CD14-positive monocyte (primary cell): ENCODE measurements around the gene GLOD5. TPM values are rescaled to one million over a fixed set of nuclear protein-coding genes. Genes with fewer than 3 reads are reported as not detected.

Experiments used
- DNase-seq, 3 donors: peaks; one replicate each; pipeline ENCODE4 v3.0.0-alpha.2; 2011 to 2022
- H2AFZ ChIP-seq: 2 replicates; pipeline ENCODE4 v1.6.0; 2012; ENCODE audit warnings: mild to moderate bottlenecking, low read depth, low read length, inconsistent platforms; ENCODE audit not compliant: insufficient read depth, poor library complexity, severe bottlenecking
- H3K27ac ChIP-seq, 2 donors: 1 replicate in 1 of 2; 2 replicates in 1 of 2; pipeline ENCODE4 v1.5.1; 2012 to 2013; ENCODE audit warnings: low read length in 2 of 2, control low read depth in 1 of 2, inconsistent platforms in 1 of 2, low read depth in 1 of 2, mild to moderate bottlenecking in 1 of 2
- H3K27me3 ChIP-seq, 2 donors: one replicate each; pipeline versions ENCODE4 v1.6.0 to v1.6.1; 2011 to 2013; ENCODE audit warnings: low read length in 2 of 2; ENCODE audit not compliant: control insufficient read depth in 2 of 2, insufficient read depth in 2 of 2
- H3K36me3 ChIP-seq, 2 donors: replicated peaks in 1 of 2; 1 replicate in 1 of 2; 2 replicates in 1 of 2; pipeline versions ENCODE4 v1.5.1 to v1.6.1; 2012 to 2013; ENCODE audit warnings: low read length in 2 of 2, control low read depth in 1 of 2, inconsistent platforms in 1 of 2, mild to moderate bottlenecking in 1 of 2; ENCODE audit not compliant: insufficient read depth in 2 of 2, control insufficient read depth in 1 of 2
- H3K4me1 ChIP-seq, 2 donors: 1 replicate in 1 of 2; 2 replicates in 1 of 2; pipeline versions ENCODE4 v1.5.1 to v1.6.1; 2012 to 2013; ENCODE audit warnings: low read length in 2 of 2, control low read depth in 1 of 2, inconsistent platforms in 1 of 2, mild to moderate bottlenecking in 1 of 2, moderate library complexity in 1 of 2; ENCODE audit not compliant: insufficient read depth in 2 of 2, control insufficient read depth in 1 of 2
- H3K4me2 ChIP-seq: replicated peaks from 2 replicates; pipeline ENCODE3; 2012; ENCODE audit warnings: low read length, moderate library complexity, mild to moderate bottlenecking; ENCODE audit not compliant: poor library complexity, severe bottlenecking; ENCODE audit errors: extremely low read depth
- H3K4me3 ChIP-seq, 3 experiments: fragments of 200-600 bp in 1 of 3; sonication (generic) in 1 of 3; replicated peaks in 1 of 3; 1 replicate in 2 of 3; 2 replicates in 1 of 3; pipeline ENCODE4 v1.5.1; 2011 to 2013; ENCODE audit warnings: low read length in 3 of 3, mild to moderate bottlenecking in 3 of 3, control low read depth in 2 of 3, low read depth in 2 of 3, inconsistent platforms in 1 of 3, moderate library complexity in 1 of 3
- H3K79me2 ChIP-seq: 2 replicates; pipeline ENCODE4 v1.6.0; 2012; ENCODE audit warnings: mild to moderate bottlenecking, control low read depth, inconsistent platforms, low read length, moderate library complexity; ENCODE audit not compliant: insufficient read depth
- H3K9ac ChIP-seq: 2 replicates; pipeline ENCODE4 v1.6.0; 2017; ENCODE audit warnings: low read length, mild to moderate bottlenecking; ENCODE audit not compliant: insufficient read depth, poor library complexity, severe bottlenecking
- H3K9me3 ChIP-seq, 2 donors: replicated peaks in 1 of 2; 1 replicate in 1 of 2; 2 replicates in 1 of 2; pipeline versions ENCODE4 v1.5.1 to v1.6.1; 2012 to 2013; ENCODE audit warnings: low read length in 2 of 2, control low read depth in 1 of 2; ENCODE audit not compliant: control insufficient read depth in 1 of 2, insufficient read depth in 1 of 2
- H4K20me1 ChIP-seq: 2 replicates; pipeline ENCODE4 v1.6.0; 2012; ENCODE audit warnings: mild to moderate bottlenecking, low read length, control low read depth, moderate library complexity; ENCODE audit not compliant: insufficient read depth
- H3K27ac Mint-ChIP-seq, 7 donors: one replicate each; pipeline ENCODE4 v1.8.0; 2020; ENCODE audit warnings: mild to moderate bottlenecking in 7 of 7, mixed read lengths in 7 of 7, moderate library complexity in 6 of 7, inconsistent platforms in 2 of 7
- H3K27me3 Mint-ChIP-seq, 3 donors: one replicate each; pipeline ENCODE4 v1.8.0; 2021 to 2022; ENCODE audit warnings: low read depth in 3 of 3, mild to moderate bottlenecking in 3 of 3, mixed read lengths in 3 of 3, moderate library complexity in 3 of 3, inconsistent platforms in 1 of 3
- H3K36me3 Mint-ChIP-seq, 2 donors: one replicate each; pipeline ENCODE4 v1.8.0; 2020; ENCODE audit warnings: mixed read lengths in 2 of 2, inconsistent platforms in 1 of 2, mild to moderate bottlenecking in 1 of 2
- H3K4me1 Mint-ChIP-seq: one replicate; pipeline ENCODE4 v1.8.0; 2020; ENCODE audit warnings: mild to moderate bottlenecking, mixed read lengths
- H3K4me3 Mint-ChIP-seq, 2 donors: one replicate each; pipeline ENCODE4 v1.8.0; 2020; ENCODE audit warnings: mild to moderate bottlenecking in 2 of 2, mixed read lengths in 2 of 2, moderate library complexity in 1 of 2
- H3K9me3 Mint-ChIP-seq, 7 donors: one replicate each; pipeline ENCODE4 v1.8.0; 2020 to 2022; ENCODE audit warnings: mixed read lengths in 7 of 7, mild to moderate bottlenecking in 6 of 7, moderate library complexity in 6 of 7, inconsistent platforms in 2 of 7
- WGBS: methylation state at CpG from one replicate; pipeline ENCODE4 v1.1.5; 2013; ENCODE audit warnings: missing lambda C conversion rate; ENCODE audit not compliant: insufficient coverage; 5-methylcytosine and 5-hydroxymethylcytosine counted together
- intact Hi-C, 2 donors: fragments of 100-400 bp; cut with micrococcal nuclease; formaldehyde crosslinking; loops; one replicate each; pipeline versions ENCODE4 v1.15.0 to v1.15.1; 2023
- polyA plus RNA-seq, 3 donors: library from polyadenylated mRNA; depleted of rRNA in 1 of 3; unstranded in 2 of 3; stranded (reverse) in 1 of 3; fragments of 300-500 nt in 2 of 3; fragments of >200 nt in 1 of 3; fragmentation: Illumina TruSeq in 2 of 3; gene quantifications; 1 replicate in 2 of 3; 2 replicates in 1 of 3; pipeline ENCODE4 v1.2.3, GENCODE V29; 2012 to 2021
- TF ChIP-seq, protein P1 (sequence below): fragments of 200-600 bp; IDR thresholded peaks from one replicate; pipeline ENCODE4 v1.8.0; 2022; ENCODE audit warnings: antibody characterized with exemption, mild to moderate bottlenecking

The GLOD5 gene
- polyA plus RNA-seq, 3 donors = not detected

DNA sequence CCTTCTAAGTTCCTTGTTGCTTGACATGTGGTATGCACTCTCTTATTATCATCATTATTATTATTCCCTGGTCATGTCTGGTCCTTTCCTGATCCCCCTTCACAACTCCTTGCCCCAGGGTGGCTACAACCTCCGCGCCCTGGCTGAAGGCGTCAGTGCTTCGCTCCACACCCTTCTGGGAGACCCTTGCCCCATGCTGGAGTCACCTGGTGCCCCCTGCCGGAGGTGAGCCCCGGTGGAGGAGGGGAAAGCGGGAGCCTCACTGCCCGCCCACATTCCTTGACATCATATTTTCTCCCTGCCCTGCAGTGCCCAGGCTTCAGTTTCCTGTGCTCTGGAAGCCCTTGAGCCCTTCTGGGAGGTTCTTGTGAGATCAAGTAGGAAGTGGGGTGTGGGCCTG, 53.7 kb downstream of the GLOD5 start:
- no peak overlapping the region for H3K9ac ChIP-seq
- intact Hi-C loops = no loop called here
- H3K4me2 ChIP-seq = no peak overlapping the region
- H3K36me3 ChIP-seq = peaks cover 23 to 56% of the 10 kb centered on the region in 2 donors
- H3K4me3 Mint-ChIP-seq = no peak overlapping the region
- H3K27me3 Mint-ChIP-seq = no peaks in the 10 kb centered on the region
- DNase-seq = no peak
- no peaks in the 10 kb centered on the region for H3K9me3 ChIP-seq
- H3K9me3 Mint-ChIP-seq = peaks cover 0 to 3% (median 0%) of the 10 kb centered on the region in 7 donors
- H3K4me1 ChIP-seq = no peaks in the 10 kb centered on the region
- H3K27ac ChIP-seq = no peak overlapping the region
- TF ChIP-seq, protein P1, sequence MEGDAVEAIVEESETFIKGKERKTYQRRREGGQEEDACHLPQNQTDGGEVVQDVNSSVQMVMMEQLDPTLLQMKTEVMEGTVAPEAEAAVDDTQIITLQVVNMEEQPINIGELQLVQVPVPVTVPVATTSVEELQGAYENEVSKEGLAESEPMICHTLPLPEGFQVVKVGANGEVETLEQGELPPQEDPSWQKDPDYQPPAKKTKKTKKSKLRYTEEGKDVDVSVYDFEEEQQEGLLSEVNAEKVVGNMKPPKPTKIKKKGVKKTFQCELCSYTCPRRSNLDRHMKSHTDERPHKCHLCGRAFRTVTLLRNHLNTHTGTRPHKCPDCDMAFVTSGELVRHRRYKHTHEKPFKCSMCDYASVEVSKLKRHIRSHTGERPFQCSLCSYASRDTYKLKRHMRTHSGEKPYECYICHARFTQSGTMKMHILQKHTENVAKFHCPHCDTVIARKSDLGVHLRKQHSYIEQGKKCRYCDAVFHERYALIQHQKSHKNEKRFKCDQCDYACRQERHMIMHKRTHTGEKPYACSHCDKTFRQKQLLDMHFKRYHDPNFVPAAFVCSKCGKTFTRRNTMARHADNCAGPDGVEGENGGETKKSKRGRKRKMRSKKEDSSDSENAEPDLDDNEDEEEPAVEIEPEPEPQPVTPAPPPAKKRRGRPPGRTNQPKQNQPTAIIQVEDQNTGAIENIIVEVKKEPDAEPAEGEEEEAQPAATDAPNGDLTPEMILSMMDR = no peak
- H3K4me1 Mint-ChIP-seq = peaks cover 2% of the 10 kb centered on the region
- peaks cover 50 to 51% of the 10 kb centered on the region in 2 donors for H3K36me3 Mint-ChIP-seq
- no peaks in the 10 kb centered on the region for H3K27me3 ChIP-seq
- H3K4me3 ChIP-seq = no peak overlapping the region
- no peaks in the 10 kb centered on the region for H3K79me2 ChIP-seq
- no peak overlapping the region for H2AFZ ChIP-seq
- no peaks in the 10 kb centered on the region for H4K20me1 ChIP-seq
- H3K27ac Mint-ChIP-seq = no peak overlapping the region
- WGBS = no CpG with 5 or more reads among the region's 8 CpGs

- Mint-ChIP-seq H3K27ac (no peak overlapping the region), H3K4me1 (peaks cover 2% of the 10 kb centered on the region), H3K9me3 (peaks cover 0 to 3% (median 0%) of the 10 kb centered on the region in 7 donors), H3K36me3 (peaks cover 45 to 58% of the 10 kb centered on the region in 2 donors), H3K27me3 (no peaks in the 10 kb centered on the region), H3K4me3 (no peak overlapping the region)
- intact Hi-C loops = no loop called here
- Histone ChIP-seq H3K36me3 (peaks cover 24 to 54% of the 10 kb centered on the region in 2 donors), H3K4me1 (no peaks in the 10 kb centered on the region), H3K27me3 (no peaks in the 10 kb centered on the region), H3K79me2 (no peaks in the 10 kb centered on the region), H3K9ac (no peak overlapping the region), H3K4me2 (no peak overlapping the region), H3K27ac (no peak overlapping the region), H2AFZ (no peak overlapping the region), H3K9me3 (no peaks in the 10 kb centered on the region), H3K4me3 (no peak overlapping the region), H4K20me1 (no peaks in the 10 kb centered on the region)
- TF ChIP-seq, protein P1 = no peak
- WGBS = 100% methylated on average over 1 of the region's 18 CpGs
- DNase-seq = no peak
These were observed 54.7 kb downstream of the GLOD5 start for GRCh38 chrX:48816014-48816810.
